Astrocyte of the spinal cord (primary cell): ENCODE measurements around the gene ANXA1.
"Not testable (repeated sequence)": the region's sequence is repeated elsewhere in the genome, so short reads cannot be mapped to it uniquely, and the experiment has no call there.

ENCODE experiments used
- DNase-seq: peaks from one replicate; pipeline ENCODE4 v3.0.0; 2011; ENCODE audit warnings: low read depth, low spot score
- H3K4me3 ChIP-seq: 2 replicates; pipeline ENCODE4 v1.5.1; 2011; ENCODE audit warnings: low read depth, mild to moderate bottlenecking, low read length, moderate library complexity
- in situ Hi-C: cut with HindIII; loops from 2 replicates; pipeline ENCODE4 v1.10.0; 2017; ENCODE audit warnings: low sequenced_read_pairs
- TF ChIP-seq, protein P1 (sequence below): IDR thresholded peaks from 2 replicates; pipeline ENCODE4 v1.5.1; 2012; ENCODE audit warnings: low read depth, mild to moderate bottlenecking, low read length, inconsistent platforms

Gene ANXA1

DNA sequence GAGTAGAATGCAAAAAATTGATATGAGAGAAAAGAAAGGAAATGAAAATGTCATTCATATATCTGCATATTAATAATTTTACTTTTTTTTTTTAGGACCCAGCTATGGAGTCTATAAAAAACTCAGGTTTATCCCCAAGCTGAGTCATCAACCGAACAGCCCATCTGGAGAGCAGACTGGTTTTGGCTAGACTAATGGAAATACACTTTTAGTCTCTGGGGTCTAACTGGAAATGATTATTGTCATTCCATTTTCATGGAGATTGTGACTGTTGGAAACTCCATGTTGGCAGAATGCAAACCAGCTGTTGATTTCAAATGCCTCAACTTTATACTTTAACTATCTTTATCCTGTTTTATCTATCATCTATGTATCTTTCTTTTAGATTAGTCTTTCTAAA, 28.7 kb downstream of the ANXA1 start:
- in situ Hi-C loops = loop anchor here (25.0 kb wide), 1 partner anchor 318 kb away; no protein-coding TSS in a partner anchor

GRCh38 chr9:73182928-73183327, 31.3 kb downstream of the ANXA1 start:
- in situ Hi-C loops = loop anchor here (25.0 kb wide), 1 partner anchor 321 kb away; no protein-coding TSS in a partner anchor
- H3K4me3 ChIP-seq = no peak overlapping the region
- TF ChIP-seq, protein P1, sequence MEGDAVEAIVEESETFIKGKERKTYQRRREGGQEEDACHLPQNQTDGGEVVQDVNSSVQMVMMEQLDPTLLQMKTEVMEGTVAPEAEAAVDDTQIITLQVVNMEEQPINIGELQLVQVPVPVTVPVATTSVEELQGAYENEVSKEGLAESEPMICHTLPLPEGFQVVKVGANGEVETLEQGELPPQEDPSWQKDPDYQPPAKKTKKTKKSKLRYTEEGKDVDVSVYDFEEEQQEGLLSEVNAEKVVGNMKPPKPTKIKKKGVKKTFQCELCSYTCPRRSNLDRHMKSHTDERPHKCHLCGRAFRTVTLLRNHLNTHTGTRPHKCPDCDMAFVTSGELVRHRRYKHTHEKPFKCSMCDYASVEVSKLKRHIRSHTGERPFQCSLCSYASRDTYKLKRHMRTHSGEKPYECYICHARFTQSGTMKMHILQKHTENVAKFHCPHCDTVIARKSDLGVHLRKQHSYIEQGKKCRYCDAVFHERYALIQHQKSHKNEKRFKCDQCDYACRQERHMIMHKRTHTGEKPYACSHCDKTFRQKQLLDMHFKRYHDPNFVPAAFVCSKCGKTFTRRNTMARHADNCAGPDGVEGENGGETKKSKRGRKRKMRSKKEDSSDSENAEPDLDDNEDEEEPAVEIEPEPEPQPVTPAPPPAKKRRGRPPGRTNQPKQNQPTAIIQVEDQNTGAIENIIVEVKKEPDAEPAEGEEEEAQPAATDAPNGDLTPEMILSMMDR = no peak
- DNase-seq = no peak

More for the DNA sequence above, 28.7 kb downstream of the ANXA1 start:
- peak; percentile 70 for DNase-seq
- TF ChIP-seq, protein P1 = no peak
- no peak overlapping the region for H3K4me3 ChIP-seq

- in situ Hi-C loops = loop anchor here (25.0 kb wide), 1 partner anchor 321 kb away; no protein-coding TSS in a partner anchor
- no peak for DNase-seq
- TF ChIP-seq, protein P1 = no peak
- H3K4me3 ChIP-seq = no peak overlapping the region
Measured at GRCh38 chr9:73183428-73183827, 31.8 kb downstream of the ANXA1 start.

GRCh38 chr9:73183917-73184861, 32.5 kb downstream of the ANXA1 start:
- in situ Hi-C loops = loop anchor here (25.0 kb wide), 1 partner anchor 322 kb away; no protein-coding TSS in a partner anchor
- TF ChIP-seq, protein P1 = peak; percentile 32
- no peak for DNase-seq
- no peak overlapping the region for H3K4me3 ChIP-seq

- not testable (repeated sequence) for DNase-seq, H3K4me3 ChIP-seq
- in situ Hi-C loops = loop anchor here (25.0 kb wide), 1 partner anchor 329 kb away; no protein-coding TSS in a partner anchor
Measured at GRCh38 chr9:73191109-73191508, 39.4 kb downstream of the ANXA1 start.

DNA sequence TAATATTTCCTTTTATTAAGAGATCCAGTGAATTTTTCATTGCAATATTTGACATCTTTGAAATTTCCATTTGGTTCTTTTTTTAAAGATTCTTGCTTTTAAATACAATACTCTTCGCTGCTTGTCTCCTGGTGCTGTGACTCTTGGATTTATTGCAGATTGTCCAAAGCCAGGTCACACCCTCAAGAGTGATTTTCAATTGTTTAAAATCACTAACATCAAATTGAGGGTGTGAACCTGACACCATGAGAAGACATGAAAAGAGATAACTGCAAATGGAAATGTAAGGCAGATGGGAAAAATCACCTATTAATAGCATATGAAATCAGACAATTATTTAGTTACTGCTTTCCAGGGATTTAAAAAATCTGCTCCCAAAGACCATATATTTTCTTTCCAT, 42.6 kb downstream of the ANXA1 start:
- DNase-seq = no peak
- TF ChIP-seq, protein P1 = no peak
- in situ Hi-C loops = loop anchor here (25.0 kb wide), 1 partner anchor 332 kb away; no protein-coding TSS in a partner anchor
- no peak overlapping the region for H3K4me3 ChIP-seq

GRCh38 chr9:73199448-73199847, 47.8 kb downstream of the ANXA1 start:
- TF ChIP-seq, protein P1 = no peak
- H3K4me3 ChIP-seq = no peak overlapping the region
- in situ Hi-C loops = loop anchor here (25.0 kb wide), 1 partner anchor 337 kb away; no protein-coding TSS in a partner anchor
- no peak for DNase-seq
